HepG2 (cell line): ENCODE results near the gene NAP1L4. TPM values are rescaled to one million over a fixed set of nuclear protein-coding genes. Genes with fewer than 3 reads are reported as not detected.
A peak's percentile ranks its signal among the peaks of the same experiment; 100 is the strongest.

Experiments
- AKAP8 ChIP-seq: sonication (generic); formaldehyde crosslinking; IDR thresholded peaks from 2 replicates; pipeline ENCODE4 v1.5.1; 2020; ENCODE audit warnings: mild to moderate bottlenecking, missing genetic modification reagents
- HDAC6 ChIP-seq: fragments of 200-600 bp; sonication (generic); IDR thresholded peaks from 2 replicates; pipeline ENCODE4 v1.7.0; 2017; ENCODE audit warnings: mild to moderate bottlenecking, antibody characterized with exemption, low read length, low read depth
- MXD4 ChIP-seq: IDR thresholded peaks from 2 replicates; pipeline ENCODE4 v1.6.1; 2016; ENCODE audit warnings: mild to moderate bottlenecking, missing biosample characterization, missing genetic modification reagents
- NCOR1 ChIP-seq: fragments of 200-600 bp; sonication (generic); IDR thresholded peaks from 2 replicates; pipeline ENCODE4 v1.7.0; 2017; ENCODE audit warnings: antibody characterized with exemption, low read length, borderline replicate concordance
- PLRG1 ChIP-seq: fragments of 450-650 bp; conservative IDR thresholded peaks from 2 replicates; pipeline ENCODE4 v1.6.1; 2016
- POGK ChIP-seq: sonication (generic); formaldehyde crosslinking; conservative IDR thresholded peaks from 2 replicates; pipeline ENCODE4 v1.8.0; 2022; ENCODE audit warnings: mild to moderate bottlenecking, moderate library complexity, missing genetic modification reagents
- USF2 ChIP-seq, 2 experiments: sonication (generic) in 1 of 2; formaldehyde crosslinking in 1 of 2; IDR thresholded peaks; 2 replicates each; pipeline versions ENCODE4 v1.5.1 to v1.6.1; 2011 to 2020; ENCODE audit warnings: borderline replicate concordance in 1 of 2, low read depth in 1 of 2, low read length in 1 of 2, mild to moderate bottlenecking in 1 of 2, missing genetic modification reagents in 1 of 2, moderate library complexity in 1 of 2
- ZBTB39 ChIP-seq: sonication (generic); formaldehyde crosslinking; IDR thresholded peaks from 2 replicates; pipeline ENCODE4 v1.5.0; 2020; ENCODE audit warnings: missing genetic modification reagents
- ZNF230 ChIP-seq: sonication (generic); formaldehyde crosslinking; IDR thresholded peaks from 2 replicates; pipeline ENCODE4 v1.4.0; 2020; ENCODE audit warnings: mild to moderate bottlenecking, missing genetic modification reagents
- ZNF30 ChIP-seq: sonication (generic); formaldehyde crosslinking; IDR thresholded peaks from 2 replicates; pipeline ENCODE4 v1.5.0; 2020; ENCODE audit warnings: mild to moderate bottlenecking, missing genetic modification reagents
- ZNF614 ChIP-seq: IDR thresholded peaks from 2 replicates; pipeline ENCODE4 v1.6.1; 2018; ENCODE audit warnings: missing biosample characterization, missing genetic modification reagents, inconsistent platforms, borderline replicate concordance
- ZNF687 ChIP-seq: sonication (generic); formaldehyde crosslinking; IDR thresholded peaks from 2 replicates; pipeline ENCODE4 v1.5.1; 2020; ENCODE audit warnings: mild to moderate bottlenecking, missing genetic modification reagents, moderate library complexity
- polyA plus RNA-seq, 8 experiments: library from polyadenylated mRNA; depleted of rRNA in 3 of 8; stranded (reverse) in 7 of 8; unstranded in 1 of 8; fragments of >200 nt; fragmentation: Illumina TruSeq in 4 of 8; extraction: Trizol in 4 of 8; gene quantifications; 2 replicates each; pipeline versions ENCODE4 v1.2.1 to v1.2.3, GENCODE V29; 2011 to 2016; ENCODE audit warnings: low read depth in 4 of 8, missing spikeins in 1 of 8, mixed read lengths in 1 of 8; ENCODE audit not compliant: insufficient read depth in 1 of 8
- total RNA-seq, 5 experiments: library from RNA; depleted of rRNA; stranded (reverse); fragments of >200 nt; fragmentation: Illumina TruSeq; extraction: Trizol; gene quantifications; 2 replicates each; pipeline ENCODE4 v1.2.3, GENCODE V29; 2016; ENCODE audit warnings: low read depth in 1 of 5

The NAP1L4 gene
- total and polyA plus RNA-seq, 2 of the 13 experiments (the other 11 are each of a cell fraction or from before 2014, with no cell fraction given) = 64.0 to 186 TPM

- TF ChIP-seq POGK (CRISPR knock-in tag) (no peak), ZNF614 (CRISPR knock-in tag) (no peak), USF2 (IDR thresholded peaks at IDR 0.05; ENCODE audit: low read depth, low read length) (no peak), USF2 (CRISPR knock-in tag; IDR thresholded peaks at IDR 0.05; ENCODE audit: borderline replicate concordance) (no peak), ZNF230 (no peak), ZNF30 (CRISPR knock-in tag) (no peak), AKAP8 (CRISPR knock-in tag) (no peak), MXD4 (0 out of 2 replicates have a peak, but pooled peaks have one; percentile 6), NCOR1 (no peak), ZBTB39 (no peak), HDAC6 (no peak), ZNF687 (peak; percentile 31; the same call in 1 of the 2 replicates), PLRG1 (no peak)
These were observed 88.5 kb downstream of the NAP1L4 start (continued) for GRCh38 chr11:2903672-2904011.
